Astrocyte of the cerebellum (primary cell): ENCODE results near the gene PCDHGB2.
A peak's percentile ranks its signal among the peaks of the same experiment; 100 is the strongest.

Experiments
- DNase-seq: peaks from one replicate; pipeline ENCODE4 v3.0.0-alpha.2; 2011; ENCODE audit warnings: low read depth
- H3K4me3 ChIP-seq: 2 replicates; pipeline ENCODE4 v1.5.1; 2011; ENCODE audit warnings: mild to moderate bottlenecking, low read depth, low read length, moderate library complexity
- CTCF ChIP-seq: IDR thresholded peaks from 2 replicates; pipeline ENCODE4 v1.5.1; 2012; ENCODE audit warnings: low read length, low read depth, moderate library complexity, mild to moderate bottlenecking; ENCODE audit errors: missing control alignments
- in situ Hi-C: cut with HindIII; loops from 2 replicates; pipeline ENCODE4 v1.10.0; 2017; ENCODE audit warnings: low sequenced_read_pairs

The PCDHGB2 gene

GRCh38 chr5:141354900-141355469 is 4.8 kb upstream of the PCDHGB2 start, which contains the start of gene PCDHGA4:
PCDHGA4 (plus strand) TSS chr5:141355021; CDS start chr5:141355108, 87 bp downstream.
- peak; percentile 31 for TF ChIP-seq CTCF
- peak within 1 kb of the TSS; percentile 21 for H3K4me3 ChIP-seq
- DNase-seq = no peak
- in situ Hi-C loops = no loop called here

- no peak for DNase-seq
- TF ChIP-seq CTCF = no peak
- no peak overlapping the region for H3K4me3 ChIP-seq
- in situ Hi-C loops = no loop called here
These were observed 4.2 kb upstream of the PCDHGB2 start for GRCh38 chr5:141355641-141356040.

- TF ChIP-seq CTCF = no peak
- no peak for DNase-seq
- no peak overlapping the region for H3K4me3 ChIP-seq
- in situ Hi-C loops = no loop called here
These were observed 3.7 kb upstream of the PCDHGB2 start for GRCh38 chr5:141356133-141356532.

- in situ Hi-C loops = no loop called here
- TF ChIP-seq CTCF = no peak
- DNase-seq = no peak
- no peak overlapping the region for H3K4me3 ChIP-seq
These were observed 2.8 kb upstream of the PCDHGB2 start for GRCh38 chr5:141356950-141357349.

GRCh38 chr5:141360685-141361084 is 891 bp downstream of the PCDHGB2 start:
- TF ChIP-seq CTCF = no peak
- in situ Hi-C loops = no loop called here
- no peak for DNase-seq
- no peak overlapping the region for H3K4me3 ChIP-seq

GRCh38 chr5:141362719-141363118 is 2.9 kb downstream of the PCDHGB2 start:
- DNase-seq = no peak
- in situ Hi-C loops = no loop called here
- no peak for TF ChIP-seq CTCF
- no peak overlapping the region for H3K4me3 ChIP-seq
